NCI-H1105 (cell line): ENCODE data around the gene FBXW4.

Experiments used
- DNase-seq: peaks from one replicate; lab custom pipeline; 2025; lab: John Stamatoyannopoulos, UW

Gene FBXW4

DNA sequence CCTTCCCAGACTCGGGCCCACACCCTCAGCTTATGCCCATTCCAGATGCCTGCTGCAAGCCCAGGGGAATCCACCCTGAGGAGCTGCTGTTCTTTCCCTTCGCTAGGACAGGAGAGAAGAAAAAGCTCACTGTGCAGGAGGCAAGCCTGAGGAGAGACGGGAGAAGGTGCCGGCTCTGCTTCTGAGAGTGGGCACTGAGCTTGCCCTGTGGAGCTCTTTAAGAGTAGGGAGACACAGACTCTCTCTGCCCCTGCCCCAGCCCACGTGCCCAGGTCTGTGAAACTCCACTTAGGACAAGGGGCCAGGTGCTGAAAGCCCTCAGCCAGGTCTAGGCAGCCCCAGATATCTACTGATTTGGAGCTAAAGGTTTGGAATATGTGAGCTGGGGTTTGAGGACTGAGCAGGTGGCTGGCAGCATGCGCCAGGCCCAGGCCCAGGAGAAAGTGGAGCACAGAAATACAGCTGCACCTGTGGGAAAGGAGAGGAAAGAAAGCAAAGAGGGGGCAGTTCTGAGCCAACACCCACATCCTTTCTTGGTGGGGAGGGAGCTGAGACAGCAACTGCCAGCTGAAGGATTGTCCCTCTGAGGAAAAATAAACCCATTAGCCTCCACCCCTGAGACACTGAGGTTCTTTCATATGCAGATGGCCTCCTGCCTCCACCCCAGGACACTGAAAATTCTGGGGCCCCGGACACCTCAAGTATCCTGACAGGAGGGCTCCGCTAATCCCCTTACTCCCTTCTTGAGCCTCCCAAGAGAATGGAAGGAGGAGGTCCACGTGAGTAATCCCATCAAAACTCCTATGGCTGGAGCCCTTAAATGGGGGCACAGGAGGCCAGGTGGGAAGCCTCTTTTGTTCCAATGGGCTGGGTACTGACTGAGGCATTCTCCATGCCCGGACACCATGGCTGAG, 114.2 kb downstream of the FBXW4 start:
- no peak for DNase-seq

- DNase-seq, result no peak
These were observed 115.5 kb downstream of the FBXW4 start for GRCh38 chr10:101579516-101579870.

DNA sequence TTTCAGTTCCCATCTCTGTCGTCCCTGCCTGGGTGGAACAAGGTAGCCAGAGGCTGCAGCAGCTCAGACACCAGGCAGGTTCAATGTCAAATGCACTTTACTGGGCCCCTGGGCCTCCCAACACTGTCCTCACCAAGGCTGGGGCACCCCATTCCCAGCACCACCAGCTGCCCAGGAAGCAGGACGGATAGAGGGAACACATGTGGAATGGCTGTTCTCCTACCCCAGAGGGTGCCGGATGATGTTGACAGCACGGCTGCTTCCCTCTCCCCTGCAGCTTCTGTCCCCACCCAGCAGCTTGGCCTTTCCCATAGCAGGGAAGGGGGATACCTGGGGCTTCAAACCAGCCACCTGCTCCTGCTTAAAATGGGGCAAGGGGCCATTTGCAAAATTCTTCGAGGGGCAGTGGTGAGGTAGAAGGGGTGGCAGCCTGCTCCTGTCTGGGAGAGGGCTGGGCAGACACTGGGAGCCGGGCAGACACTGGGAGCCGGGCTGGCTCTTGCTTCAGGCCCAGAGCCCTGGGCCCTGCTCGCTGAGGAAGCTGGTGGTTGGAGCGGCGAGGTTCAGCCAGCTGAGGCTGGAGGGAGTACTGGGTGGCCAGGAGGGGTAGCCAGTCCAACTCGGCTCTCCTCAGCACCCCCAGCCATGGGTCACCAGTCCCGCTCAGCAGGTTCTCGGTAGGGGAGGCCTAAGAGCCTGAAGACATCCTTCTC, 116.0 kb downstream of the FBXW4 start:
- no peak for DNase-seq

- DNase-seq, result no peak
These were observed 116.8 kb downstream of the FBXW4 start for GRCh38 chr10:101578192-101578591.

- no peak for DNase-seq
These were observed 117.7 kb downstream of the FBXW4 start for GRCh38 chr10:101577121-101577871.

- DNase-seq, result no peak
These were observed 118.6 kb downstream of the FBXW4 start for GRCh38 chr10:101576211-101576863.

DNA sequence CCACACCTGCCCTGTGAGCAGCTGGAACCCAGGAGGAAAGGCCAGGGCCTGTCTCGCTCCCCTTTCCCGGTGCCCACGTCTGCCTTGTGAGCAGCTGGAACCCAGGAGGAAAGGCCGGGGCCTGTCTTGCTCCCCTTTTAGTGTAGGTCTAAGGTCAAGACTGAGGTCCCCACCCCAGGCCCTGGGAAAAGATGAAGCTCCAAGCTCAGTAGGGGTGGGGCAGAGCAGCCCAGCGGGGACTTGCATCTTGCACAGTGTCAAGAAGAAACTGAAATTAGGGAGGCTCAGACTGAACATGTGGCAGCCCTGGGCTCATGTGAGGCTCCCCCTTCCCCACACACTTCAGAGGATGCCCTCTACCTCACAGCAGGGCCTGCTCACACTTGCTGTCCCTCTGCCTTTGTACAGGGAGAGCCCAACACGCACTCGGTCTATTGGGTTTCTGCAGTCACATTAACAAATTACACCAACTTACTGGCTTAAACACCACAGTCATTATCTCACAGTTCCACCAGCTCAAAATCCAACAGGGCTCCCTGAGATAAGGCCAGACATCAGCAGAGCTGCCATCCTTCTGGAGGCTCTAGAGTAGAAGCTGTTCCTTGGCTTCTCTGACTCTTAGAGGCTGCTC, 119.3 kb downstream of the FBXW4 start:
- no peak for DNase-seq

GRCh38 chr10:101575091-101575490, 119.9 kb downstream of the FBXW4 start:
- no peak for DNase-seq

GRCh38 chr10:101573885-101574753, 120.9 kb downstream of the FBXW4 start:
- DNase-seq, result no peak

- DNase-seq, result no peak
These were observed 122.2 kb downstream of the FBXW4 start for GRCh38 chr10:101572785-101573184.

DNA sequence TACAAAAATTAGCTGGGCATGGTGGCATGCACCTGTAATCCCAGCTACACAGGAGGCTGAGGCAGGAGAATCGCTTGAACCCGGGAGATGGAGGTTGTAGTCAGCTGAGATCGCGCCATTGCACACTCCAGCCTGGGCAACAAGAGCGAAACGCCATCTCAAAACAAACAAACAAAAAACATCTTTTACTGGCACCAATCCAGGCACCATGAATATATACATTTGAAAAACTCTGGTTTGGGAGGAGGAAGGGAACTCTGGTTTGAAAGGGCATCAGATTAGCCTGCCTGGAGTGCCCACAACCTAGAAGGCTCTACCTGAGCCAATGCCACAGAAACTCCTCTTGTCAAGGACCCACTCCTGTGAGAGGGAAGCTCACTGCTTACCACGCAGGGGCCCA, 122.8 kb downstream of the FBXW4 start:
- DNase-seq, result no peak

- no peak for DNase-seq
These were observed 123.6 kb downstream of the FBXW4 start for GRCh38 chr10:101571271-101571925.

DNA sequence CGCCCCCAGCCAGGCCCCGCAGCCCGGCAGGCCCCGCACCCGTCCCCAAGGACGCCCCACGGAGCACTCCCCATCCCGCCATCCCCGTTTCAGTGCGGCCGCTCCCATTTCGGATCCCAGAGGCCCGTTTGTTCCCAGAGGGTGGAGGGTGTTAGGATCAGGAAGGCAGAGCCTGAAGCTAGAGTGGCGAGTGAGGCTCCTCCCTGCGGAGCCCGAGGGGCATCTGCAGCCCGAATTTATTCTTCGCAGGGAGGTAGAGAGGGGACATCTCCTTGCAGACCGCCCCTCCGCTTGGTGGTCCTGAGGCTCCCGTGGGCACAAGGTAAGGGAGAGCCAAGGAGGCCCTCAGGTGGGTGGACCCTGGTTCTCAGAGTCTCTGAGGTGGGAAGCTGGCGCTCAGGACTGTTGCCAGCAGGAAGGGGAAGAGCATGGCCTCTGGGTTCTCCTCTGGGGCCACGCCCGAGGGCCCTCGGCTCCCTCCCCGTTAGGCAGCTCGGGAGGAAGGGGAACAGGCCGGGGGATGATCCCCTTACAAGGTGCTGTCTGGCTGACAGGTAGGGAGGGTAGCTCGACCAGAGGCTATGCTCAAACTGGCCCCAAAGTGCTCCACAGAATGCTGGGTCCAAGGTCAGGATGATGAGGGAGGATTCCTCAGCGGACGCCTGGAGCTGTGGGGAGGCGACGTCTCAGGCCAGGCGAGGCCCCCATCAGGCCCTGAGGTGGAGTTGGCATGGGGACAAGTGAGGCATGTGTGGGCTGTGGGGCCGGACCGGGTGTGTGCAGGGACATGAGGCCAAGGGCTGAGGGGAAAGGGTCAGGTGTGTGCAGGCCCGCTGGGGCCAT, 124.3 kb downstream of the FBXW4 start:
- DNase-seq, result no peak

GRCh38 chr10:101569622-101570427, 125.1 kb downstream of the FBXW4 start:
- DNase-seq, result peak; percentile 42

GRCh38 chr10:101569323-101569621, 125.7 kb downstream of the FBXW4 start:
- DNase-seq, result no peak

DNA sequence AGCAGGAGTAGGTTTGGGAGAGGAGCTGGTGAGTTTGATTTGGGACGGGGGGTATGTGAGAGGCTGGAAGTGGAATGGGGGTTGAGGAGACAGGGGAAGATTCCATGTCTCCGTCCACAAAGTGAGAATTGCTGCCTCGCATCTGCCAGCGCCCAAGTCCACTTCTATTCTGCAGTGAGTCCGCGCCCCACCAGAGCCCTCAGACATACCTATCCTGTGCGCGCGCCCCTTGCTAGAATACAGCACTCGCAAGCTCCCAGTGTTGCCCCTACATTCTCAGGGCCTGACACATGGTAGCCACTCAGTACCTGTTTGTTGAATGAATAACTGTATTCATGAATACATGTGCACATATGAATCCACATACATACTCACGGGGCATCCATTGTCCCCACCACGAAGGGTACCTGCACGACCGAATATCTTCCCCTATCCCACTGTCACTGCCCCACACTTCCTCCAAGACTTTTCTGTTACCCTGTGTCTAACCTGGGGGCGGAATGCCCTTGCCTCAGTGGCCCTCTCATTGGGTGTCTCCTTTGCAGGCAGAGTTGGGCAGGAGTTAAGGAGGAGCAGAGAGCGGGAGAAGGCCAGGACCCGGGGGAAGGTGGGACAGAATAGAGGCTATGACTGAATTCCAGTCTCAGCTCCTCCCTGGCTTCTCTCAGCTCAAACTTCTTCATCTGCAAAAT, 126.8 kb downstream of the FBXW4 start:
- no peak for DNase-seq

- no peak for DNase-seq
These were observed 127.6 kb downstream of the FBXW4 start for GRCh38 chr10:101567165-101568006.
